CD1c-positive myeloid dendritic cell (primary cell): ENCODE measurements around the gene CASP8AP2.
"Not testable (repeated sequence)": the region's sequence is repeated elsewhere in the genome, so short reads cannot be mapped to it uniquely, and the experiment has no call there.

ENCODE experiments used
- DNase-seq: peaks from one replicate; pipeline ENCODE4 v3.0.0-alpha.2; 2016; ENCODE audit errors: extremely low spot score

CASP8AP2 gene

GRCh38 chr6:89887452-89888137, 57.9 kb downstream of the CASP8AP2 start:
- DNase-seq: no peak

- DNase-seq: no peak
Measured at GRCh38 chr6:89888138-89888514, 58.4 kb downstream of the CASP8AP2 start.

GRCh38 chr6:89888871-89889270, 59.2 kb downstream of the CASP8AP2 start:
- DNase-seq: no peak

- DNase-seq: not testable (repeated sequence)
Measured at GRCh38 chr6:89890845-89891528, 61.3 kb downstream of the CASP8AP2 start.

GRCh38 chr6:89892577-89892976, 62.9 kb downstream of the CASP8AP2 start:
- DNase-seq: not testable (repeated sequence)

GRCh38 chr6:89894169-89894568, 64.5 kb downstream of the CASP8AP2 start, which contains the start of gene GJA10:
GJA10 (plus strand) TSS chr6:89894469; CDS start chr6:89894469, 0 bp downstream.
- DNase-seq: no peak

GRCh38 chr6:89895276-89895874, 65.7 kb downstream of the CASP8AP2 start:
- DNase-seq: no peak

- not testable (repeated sequence) for DNase-seq
Measured at GRCh38 chr6:89910001-89910901, 80.6 kb downstream of the CASP8AP2 start.

GRCh38 chr6:89910902-89911240, 81.2 kb downstream of the CASP8AP2 start:
- no peak for DNase-seq

GRCh38 chr6:89916136-89916920, 86.6 kb downstream of the CASP8AP2 start:
- DNase-seq: no peak

GRCh38 chr6:89917216-89917615, 87.5 kb downstream of the CASP8AP2 start:
- DNase-seq: no peak

GRCh38 chr6:89917801-89918366, 88.2 kb downstream of the CASP8AP2 start:
- no peak for DNase-seq
